Activated T-helper 1 cell treated with anti-CD3 and anti-CD28 coated beads, Interleukin-12 subunit alpha, Interleukin-12 subunit beta, Interleukin-2, Interleukin-4 antibody, amounts not matched to agents 30 ng/mL and 10 ng/mL and 1 ng/mL, durations not matched to agents 14 hours and 24 hours and 36 hours (primary cell): ENCODE results near the gene POU6F1. TPM values are rescaled to one million over a fixed set of nuclear protein-coding genes. Genes with fewer than 3 reads are reported as not detected.
A peak's percentile ranks its signal among the peaks of the same experiment; 100 is the strongest.

Source experiments
- DNase-seq: peaks from one replicate; pipeline ENCODE4 v3.0.0; 2021; ENCODE audit warnings: low spot score
- H3K27ac Mint-ChIP-seq: one replicate; pipeline ENCODE4 v1.8.0; 2021; ENCODE audit warnings: mild to moderate bottlenecking, mixed read lengths
- H3K27me3 Mint-ChIP-seq: one replicate; pipeline ENCODE4 v1.8.0; 2022; ENCODE audit warnings: mild to moderate bottlenecking, moderate library complexity, mixed read lengths; ENCODE audit not compliant: insufficient read depth
- H3K36me3 Mint-ChIP-seq: one replicate; pipeline ENCODE4 v1.8.0; 2021; ENCODE audit warnings: low read depth, mixed read lengths
- H3K4me1 Mint-ChIP-seq: one replicate; pipeline ENCODE4 v1.8.0; 2021; ENCODE audit warnings: low read depth, mixed read lengths
- H3K4me3 Mint-ChIP-seq: one replicate; pipeline ENCODE4 v1.8.0; 2021; ENCODE audit warnings: mild to moderate bottlenecking, moderate library complexity, mixed read lengths
- H3K9me3 Mint-ChIP-seq: one replicate; pipeline ENCODE4 v1.8.0; 2021; ENCODE audit warnings: mixed read lengths
- intact Hi-C: fragments of 100-400 bp; cut with micrococcal nuclease; formaldehyde crosslinking; loops from one replicate; pipeline ENCODE4 v1.15.1; 2024
- total RNA-seq: library from RNA; stranded (reverse); gene quantifications from 2 replicates; pipeline ENCODE4 v1.2.3, GENCODE V29; 2022

POU6F1 gene
- total RNA-seq, 1 donor from 2014 or later: 6.7 TPM

DNA sequence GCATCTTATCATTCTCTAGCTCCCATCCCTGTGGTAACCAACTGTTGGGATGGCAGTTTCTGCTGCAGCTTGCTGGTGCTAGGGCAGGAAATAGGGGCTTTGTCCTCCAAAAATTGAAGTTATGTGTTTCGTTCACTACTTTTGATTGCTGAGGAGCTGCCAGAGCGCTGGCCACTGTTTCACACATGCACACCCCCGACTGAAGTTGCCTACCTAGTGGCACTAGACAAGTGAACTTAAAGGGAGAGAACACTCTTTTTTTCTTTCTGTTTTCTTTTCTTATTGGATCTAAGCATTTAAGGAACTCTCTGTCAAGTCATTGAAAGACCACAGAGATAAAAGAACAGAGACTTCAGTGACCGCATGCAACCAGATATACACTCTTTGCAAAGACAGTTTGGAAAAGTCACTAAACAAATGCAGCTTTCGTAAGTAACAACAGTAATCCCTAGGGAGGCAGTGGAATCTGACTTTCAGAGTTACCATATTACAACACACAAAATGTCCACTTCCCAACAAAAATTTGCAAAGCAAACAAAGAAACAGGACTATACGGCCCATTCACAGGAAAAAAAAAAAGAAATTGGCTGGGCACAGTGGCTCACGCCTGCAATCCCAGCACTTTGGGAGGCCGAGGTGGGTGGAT lies 56.9 kb downstream of the POU6F1 start:
- no peaks in the 10 kb centered on the region for H3K9me3 Mint-ChIP-seq
- no peak overlapping the region for H3K27ac Mint-ChIP-seq
- no peak for DNase-seq

GRCh38 chr12:51156245-51156765 lies 61.6 kb downstream of the POU6F1 start:
- Mint-ChIP-seq H3K9me3 (no peaks in the 10 kb centered on the region), H3K36me3 (peaks cover 12% of the 10 kb centered on the region), H3K4me3 (no peak overlapping the region), H3K27me3 (no peaks in the 10 kb centered on the region), H3K27ac (no peak overlapping the region), H3K4me1 (peaks cover 9% of the 10 kb centered on the region)
- intact Hi-C loops: no loop called here
- DNase-seq: no peak

More for the DNA sequence above, 56.9 kb downstream of the POU6F1 start:
- Mint-ChIP-seq H3K36me3 (peaks cover 19% of the 10 kb centered on the region), H3K27me3 (no peaks in the 10 kb centered on the region), H3K4me1 (peaks cover 7% of the 10 kb centered on the region), H3K4me3 (no peak overlapping the region)
- intact Hi-C loops: no loop called here

- H3K27me3 Mint-ChIP-seq: no peaks in the 10 kb centered on the region
- no peak for DNase-seq
- H3K36me3 Mint-ChIP-seq: peaks cover 18% of the 10 kb centered on the region
- no peak overlapping the region for H3K4me3 Mint-ChIP-seq
- no peak overlapping the region for H3K27ac Mint-ChIP-seq
- peaks cover 18% of the 10 kb centered on the region for H3K4me1 Mint-ChIP-seq
- intact Hi-C loops: no loop called here
- H3K9me3 Mint-ChIP-seq: no peaks in the 10 kb centered on the region
These were observed 64.9 kb downstream of the POU6F1 start for GRCh38 chr12:51152953-51153352.

GRCh38 chr12:51150777-51151176 lies 67.1 kb downstream of the POU6F1 start:
- no peak for DNase-seq
- H3K4me1 Mint-ChIP-seq: peaks cover 22% of the 10 kb centered on the region
- H3K4me3 Mint-ChIP-seq: no peak overlapping the region
- H3K36me3 Mint-ChIP-seq: peaks cover 9% of the 10 kb centered on the region
- intact Hi-C loops: no loop called here
- H3K9me3 Mint-ChIP-seq: no peaks in the 10 kb centered on the region
- no peak overlapping the region for H3K27ac Mint-ChIP-seq
- no peaks in the 10 kb centered on the region for H3K27me3 Mint-ChIP-seq

GRCh38 chr12:51147309-51147708 lies 70.6 kb downstream of the POU6F1 start:
- Mint-ChIP-seq H3K4me3 (no peak overlapping the region), H3K27ac (no peak overlapping the region), H3K36me3 (peaks cover 22% of the 10 kb centered on the region), H3K4me1 (peaks cover 13% of the 10 kb centered on the region), H3K27me3 (no peaks in the 10 kb centered on the region), H3K9me3 (no peaks in the 10 kb centered on the region)
- no peak for DNase-seq
- intact Hi-C loops: no loop called here

DNA sequence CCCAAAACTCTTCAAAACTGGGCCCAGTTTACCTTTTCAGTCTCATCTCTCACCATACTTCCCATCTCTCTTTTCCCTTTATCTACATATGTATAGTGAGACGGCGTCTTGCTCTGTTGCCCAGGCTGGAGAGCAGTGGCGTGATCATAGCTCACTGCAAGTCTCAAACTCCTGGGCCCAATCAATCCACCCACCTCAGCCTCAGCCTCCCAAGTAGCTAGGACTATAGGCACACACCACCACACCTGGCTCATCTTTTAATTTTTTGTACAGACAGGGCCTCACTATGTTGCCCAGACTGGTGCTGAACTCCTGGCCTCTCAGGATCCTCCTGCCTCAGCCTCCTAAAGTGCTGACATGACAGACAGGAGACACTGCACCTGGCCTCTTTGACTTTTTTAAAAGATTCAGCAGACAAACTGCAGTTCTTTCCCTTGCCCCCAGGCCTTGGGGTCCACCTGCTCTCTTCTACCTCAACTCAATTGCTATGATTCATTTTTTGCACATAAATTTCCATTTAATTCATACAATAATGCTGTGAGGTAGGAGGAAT lies 78.5 kb downstream of the POU6F1 start:
- H3K36me3 Mint-ChIP-seq: peaks cover 27% of the 10 kb centered on the region
- H3K27ac Mint-ChIP-seq: peak overlapping the region; percentile 36
- H3K4me3 Mint-ChIP-seq: no peak overlapping the region
- no peaks in the 10 kb centered on the region for H3K9me3 Mint-ChIP-seq
- H3K4me1 Mint-ChIP-seq: no peaks in the 10 kb centered on the region
- DNase-seq: no peak
- intact Hi-C loops: no loop called here
- no peaks in the 10 kb centered on the region for H3K27me3 Mint-ChIP-seq

Other genes with a start within 250 kb of the POU6F1 start
- 56.9 and 63.9 TPM in 2 replicates for gene SLC11A2, start 191.7 kb downstream of the POU6F1 start, total RNA-seq
- 70.7 and 74.3 TPM in 2 replicates for gene LETMD1, start 169.7 kb downstream of the POU6F1 start, total RNA-seq
- 28.6 and 35.2 TPM in 2 replicates for gene CSRNP2, start 134.5 kb downstream of the POU6F1 start, total RNA-seq
- 49.1 and 49.8 TPM in 2 replicates for gene TFCP2, start 44.9 kb downstream of the POU6F1 start, total RNA-seq
- 163 and 169 TPM in 2 replicates for gene DAZAP2, start 20.8 kb upstream of the POU6F1 start, total RNA-seq
- gene SMAGP, start 52.4 kb upstream of the POU6F1 start, total RNA-seq: 0.16 TPM in 1 of 2 replicates, not detected in the other
- gene BIN2, start 106.1 kb upstream of the POU6F1 start, total RNA-seq: 40.9 and 43.3 TPM in 2 replicates
- gene CELA1, start 128.6 kb upstream of the POU6F1 start, total RNA-seq: not detected in 2 replicates
- gene GALNT6, start 173.3 kb upstream of the POU6F1 start, total RNA-seq: 11.9 and 12.4 TPM in 2 replicates
- 2.4 and 2.6 TPM in 2 replicates for gene SLC4A8, start 206.8 kb upstream of the POU6F1 start, total RNA-seq